ENCODE data around the gene SNX6. TPM values are rescaled to one million over a fixed set of nuclear protein-coding genes. Genes with fewer than 3 reads are reported as not detected.
A peak's percentile ranks its signal among the peaks of the same experiment; 100 is the strongest.

Gene SNX6
- total RNA-seq: 10 to 100 TPM; 28.8 to 41.2 TPM

DNA sequence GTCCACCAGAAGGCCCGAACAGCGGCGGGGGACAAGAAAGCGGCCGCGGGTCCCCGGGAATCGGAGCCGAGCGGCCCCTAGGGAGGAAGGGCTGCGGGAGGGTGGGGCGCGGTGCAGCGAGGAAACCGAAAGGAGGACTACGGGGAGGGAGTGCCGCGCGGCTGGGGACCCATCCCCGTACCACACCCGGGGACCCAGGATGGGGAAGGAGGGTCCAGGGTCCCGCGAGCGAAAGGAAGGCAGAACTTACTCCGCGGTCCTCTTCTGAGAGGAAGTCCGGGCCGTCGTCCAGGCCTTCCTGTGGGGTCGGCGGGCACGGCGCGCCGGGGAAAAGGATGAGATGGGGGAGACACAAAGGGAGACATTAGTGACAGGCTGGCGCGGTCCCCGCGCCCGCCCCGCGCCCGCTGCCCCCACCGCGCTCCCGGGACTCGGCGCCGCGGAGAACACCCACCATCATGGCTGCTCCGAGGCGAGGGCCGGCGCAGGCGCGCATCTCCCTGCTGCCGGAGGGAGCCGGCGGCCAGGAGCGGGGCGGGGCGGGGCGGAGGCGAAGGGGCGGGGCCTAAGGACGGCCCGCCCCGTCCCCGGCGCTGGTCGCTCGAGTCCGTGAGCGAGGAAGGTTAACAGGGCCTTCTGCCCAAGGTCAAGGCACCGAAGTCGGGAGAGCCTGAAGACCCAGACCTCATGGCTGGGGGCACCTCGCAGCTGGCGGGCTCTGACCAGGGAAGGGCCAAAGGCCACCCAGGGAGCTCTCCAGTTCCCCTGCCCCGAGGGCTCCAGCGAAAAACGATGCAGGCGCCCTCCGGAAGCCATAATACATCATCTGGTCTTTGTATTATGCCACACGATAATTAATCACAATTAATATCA is at the start of gene SNX6:
Gene SNX6 (minus strand): TSS at position 492 of the 873 bp plus-strand sequence. CDS start 32 bp downstream, at position 460.
- H3K4me3 ChIP-seq: peak within 1 kb of the TSS; percentile 62 to 85
- DNase-seq: peak; percentile 84 to 87 (median 86)
- TF ChIP-seq, protein P1, sequence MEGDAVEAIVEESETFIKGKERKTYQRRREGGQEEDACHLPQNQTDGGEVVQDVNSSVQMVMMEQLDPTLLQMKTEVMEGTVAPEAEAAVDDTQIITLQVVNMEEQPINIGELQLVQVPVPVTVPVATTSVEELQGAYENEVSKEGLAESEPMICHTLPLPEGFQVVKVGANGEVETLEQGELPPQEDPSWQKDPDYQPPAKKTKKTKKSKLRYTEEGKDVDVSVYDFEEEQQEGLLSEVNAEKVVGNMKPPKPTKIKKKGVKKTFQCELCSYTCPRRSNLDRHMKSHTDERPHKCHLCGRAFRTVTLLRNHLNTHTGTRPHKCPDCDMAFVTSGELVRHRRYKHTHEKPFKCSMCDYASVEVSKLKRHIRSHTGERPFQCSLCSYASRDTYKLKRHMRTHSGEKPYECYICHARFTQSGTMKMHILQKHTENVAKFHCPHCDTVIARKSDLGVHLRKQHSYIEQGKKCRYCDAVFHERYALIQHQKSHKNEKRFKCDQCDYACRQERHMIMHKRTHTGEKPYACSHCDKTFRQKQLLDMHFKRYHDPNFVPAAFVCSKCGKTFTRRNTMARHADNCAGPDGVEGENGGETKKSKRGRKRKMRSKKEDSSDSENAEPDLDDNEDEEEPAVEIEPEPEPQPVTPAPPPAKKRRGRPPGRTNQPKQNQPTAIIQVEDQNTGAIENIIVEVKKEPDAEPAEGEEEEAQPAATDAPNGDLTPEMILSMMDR (IDR thresholded peaks at IDR 0.05): no peak
- TF ChIP-seq POLR2A (IDR thresholded peaks at IDR 0.05): peak; percentile 41 to 69 (median 68)
- intact Hi-C loops (cut with DNase I): no loop called here
- peaks cover 10% of the 10 kb centered on the region for H3K4me1 ChIP-seq
- peak; percentile 99 for ATAC-seq
- H3K9me3 ChIP-seq: no peaks in the 10 kb centered on the region
- peak within 1 kb of the TSS; percentile 70 to 88 (median 87) for H3K27ac ChIP-seq
- no peaks in the 10 kb centered on the region for H3K27me3 ChIP-seq
- no peaks in the 10 kb centered on the region for H3K36me3 ChIP-seq (replicated peaks in 1 of 2; ENCODE audit: insufficient read depth in 1 of 2, low read depth in 2 of 2)
- 1 to 3% methylated on average over 23 to 62 of the region's 84 CpGs for WGBS, 2 donors

DNA sequence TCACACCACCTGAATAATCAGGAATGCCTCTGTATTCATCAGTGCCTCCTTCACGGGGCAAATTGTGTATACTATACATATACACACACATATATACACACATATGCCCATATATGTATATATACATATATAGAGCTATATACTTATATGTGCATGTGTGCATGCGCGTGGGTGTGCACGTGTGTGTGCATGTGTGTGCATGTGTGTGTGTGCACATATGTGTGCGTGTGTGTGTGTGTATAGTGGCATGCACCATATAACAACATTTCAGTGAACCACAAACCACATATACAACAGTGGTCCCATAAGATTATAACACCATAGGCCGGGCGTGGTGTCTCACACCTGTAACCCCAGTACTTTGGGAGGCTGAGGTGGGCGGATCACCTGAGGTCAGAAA is 48.8 kb upstream of the SNX6 start:
- H3K27me3 ChIP-seq: no peaks in the 10 kb centered on the region
- H3K4me1 ChIP-seq: no peaks in the 10 kb centered on the region
- no peaks in the 10 kb centered on the region for H3K9me3 ChIP-seq
- H3K36me3 ChIP-seq (replicated peaks in 1 of 2; ENCODE audit: insufficient read depth in 1 of 2, low read depth in 2 of 2): no peaks in the 10 kb centered on the region
- intact Hi-C loops (cut with DNase I): no loop called here
- WGBS, 2 donors: 81 to 83% methylated on average over 8 of the region's 8 CpGs
- ATAC-seq (no peak), DNase-seq (no peak)
- H3K4me3 ChIP-seq: no peak overlapping the region
- TF ChIP-seq, protein P1 (IDR thresholded peaks at IDR 0.05): no peak
- no peak for TF ChIP-seq POLR2A (IDR thresholded peaks at IDR 0.05)
- H3K27ac ChIP-seq: no peak overlapping the region

DNA sequence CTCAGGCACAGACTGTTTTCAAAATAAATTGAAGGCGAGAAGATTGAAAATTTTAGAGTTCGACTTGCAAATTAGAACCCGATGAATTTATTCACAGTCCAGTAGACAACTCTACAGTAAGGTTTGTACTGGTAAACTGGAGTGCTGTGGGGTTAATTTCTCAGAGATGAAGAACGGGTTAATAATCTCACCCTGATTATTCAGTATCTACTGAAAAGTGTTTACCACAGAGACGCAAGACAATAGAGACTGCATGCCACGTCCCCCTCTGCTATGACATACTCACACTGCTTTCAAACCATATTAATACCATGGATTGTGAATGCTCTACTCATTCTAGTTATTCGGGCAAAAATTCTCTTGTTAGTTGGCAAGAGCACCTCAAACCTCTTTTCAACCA is 48.4 kb upstream of the SNX6 start:
- Histone ChIP-seq H3K27me3 (no peaks in the 10 kb centered on the region), H3K9me3 (no peaks in the 10 kb centered on the region), H3K36me3 (replicated peaks in 1 of 2; ENCODE audit: insufficient read depth in 1 of 2, low read depth in 2 of 2) (no peaks in the 10 kb centered on the region), H3K4me3 (no peak overlapping the region), H3K4me1 (no peaks in the 10 kb centered on the region), H3K27ac (no peak overlapping the region)
- intact Hi-C loops (cut with DNase I): no loop called here
- 48 to 50% methylated on average over 7 of the region's 7 CpGs for WGBS, 2 donors
- TF ChIP-seq, protein P1 (IDR thresholded peaks at IDR 0.05): no peak
- no peak for TF ChIP-seq POLR2A (IDR thresholded peaks at IDR 0.05)
- ATAC-seq (no peak), DNase-seq (no peak)

DNA sequence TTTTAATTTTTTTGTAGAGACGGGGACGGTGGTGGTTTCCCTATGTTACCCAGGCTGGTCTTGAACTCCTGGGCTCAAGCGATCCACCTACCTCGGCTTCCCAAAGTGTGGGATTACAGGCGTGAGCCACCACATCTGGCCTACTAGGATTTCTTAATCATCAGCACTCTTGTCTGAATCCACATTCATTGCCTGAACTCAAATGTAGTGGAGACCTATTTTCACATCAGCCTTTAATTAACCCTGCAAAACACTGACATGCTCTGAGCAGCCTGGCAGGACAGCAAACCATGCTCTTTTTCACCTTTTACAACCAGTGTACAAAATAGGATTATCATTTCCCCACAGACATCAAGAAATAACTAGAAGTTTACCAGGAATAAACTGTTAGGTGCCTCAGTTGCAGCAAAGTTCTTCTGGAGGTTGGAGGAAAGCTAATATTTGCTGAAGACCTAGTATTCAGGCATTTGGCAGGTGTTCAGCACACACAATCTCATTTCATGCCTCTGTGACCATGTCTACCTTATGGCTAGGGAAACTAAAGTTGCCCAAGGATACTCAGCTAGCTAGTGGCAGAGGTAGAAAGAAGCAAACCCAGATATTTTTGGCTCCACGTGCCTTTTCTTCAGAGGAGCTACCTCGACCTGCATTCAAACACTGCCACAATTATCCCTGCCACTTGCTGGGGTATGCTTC is 46.7 kb upstream of the SNX6 start:
- TF ChIP-seq, protein P1 (IDR thresholded peaks at IDR 0.05): no peak
- TF ChIP-seq POLR2A (IDR thresholded peaks at IDR 0.05): no peak
- Histone ChIP-seq H3K4me1 (no peaks in the 10 kb centered on the region), H3K27me3 (no peaks in the 10 kb centered on the region), H3K27ac (no peak overlapping the region), H3K9me3 (no peaks in the 10 kb centered on the region), H3K36me3 (replicated peaks in 1 of 2; ENCODE audit: insufficient read depth in 1 of 2, low read depth in 2 of 2) (no peaks in the 10 kb centered on the region), H3K4me3 (no peak overlapping the region)
- no peak for ATAC-seq
- DNase-seq: no peak
- WGBS, 2 donors: 66 to 74% methylated on average over 7 of the region's 7 CpGs
- intact Hi-C loops (cut with DNase I): no loop called here

Data from body of pancreas (tissue), 4 donors.